Vagina (tissue), 2 donors: ENCODE data around the gene TBC1D26. TPM values are rescaled to one million over a fixed set of nuclear protein-coding genes. Genes with fewer than 3 reads are reported as not detected.

Experiments used
- DNase-seq, 2 donors: peaks; one replicate each; pipeline ENCODE4 v3.0.0-alpha.2; 2017; ENCODE audit errors: extremely low spot score in 2 of 2
- H3K27ac ChIP-seq: fragments of 200-600 bp; sonication (generic); one replicate; pipeline ENCODE4 v1.5.1; 2019
- H3K27me3 ChIP-seq: fragments of 200-600 bp; sonication (generic); one replicate; pipeline ENCODE4 v1.5.1; 2019
- H3K36me3 ChIP-seq, 2 donors: fragments of 200-600 bp; sonication (generic); one replicate each; pipeline ENCODE4 v1.5.1; 2017 to 2019
- H3K4me1 ChIP-seq: fragments of 200-600 bp; sonication (generic); one replicate; pipeline ENCODE4 v1.5.1; 2019
- H3K4me3 ChIP-seq, 2 donors: fragments of 200-600 bp; sonication (generic); 1 replicate in 1 of 2; 2 replicates in 1 of 2; pipeline ENCODE4 v1.5.1; 2016 to 2019
- H3K9me3 ChIP-seq: fragments of 200-600 bp; sonication (generic); one replicate; pipeline ENCODE4 v1.5.1; 2019
- POLR2A ChIP-seq, 2 donors: fragments of 450-650 bp; IDR thresholded peaks; one replicate each; pipeline ENCODE4 v1.6.1; 2017; ENCODE audit warnings: antibody characterized with exemption in 2 of 2, mild to moderate bottlenecking in 2 of 2, moderate library complexity in 2 of 2
- POLR2AphosphoS5 ChIP-seq, 2 donors: sonication (generic); formaldehyde crosslinking; IDR thresholded peaks; one replicate each; pipeline ENCODE4 v1.9.0; 2017; ENCODE audit warnings: antibody characterized with exemption in 2 of 2, mild to moderate bottlenecking in 2 of 2, low read depth in 1 of 2; ENCODE audit not compliant: insufficient read depth in 1 of 2
- intact Hi-C: fragments of 100-400 bp; cut with DNase I; formaldehyde crosslinking; loops from one replicate; pipeline ENCODE4 v1.15.1; 2023
- total RNA-seq: library from RNA; depleted of rRNA; stranded (reverse); fragments of >200 nt; gene quantifications from one replicate; pipeline ENCODE4 v1.2.3, GENCODE V29; 2016
- TF ChIP-seq, protein P1 (sequence below), 3 experiments: fragments of 450-650 bp in 2 of 3; fragments of 200-600 bp in 1 of 3; sonication (generic) in 1 of 3; IDR thresholded peaks; one replicate each; pipeline ENCODE4 v1.5.1; 2017 to 2019; ENCODE audit warnings: antibody characterized with exemption in 3 of 3, mild to moderate bottlenecking in 2 of 3, moderate library complexity in 2 of 3

The TBC1D26 gene
- total RNA-seq, 1 donor from 2014 or later, result 4.2 TPM

DNA sequence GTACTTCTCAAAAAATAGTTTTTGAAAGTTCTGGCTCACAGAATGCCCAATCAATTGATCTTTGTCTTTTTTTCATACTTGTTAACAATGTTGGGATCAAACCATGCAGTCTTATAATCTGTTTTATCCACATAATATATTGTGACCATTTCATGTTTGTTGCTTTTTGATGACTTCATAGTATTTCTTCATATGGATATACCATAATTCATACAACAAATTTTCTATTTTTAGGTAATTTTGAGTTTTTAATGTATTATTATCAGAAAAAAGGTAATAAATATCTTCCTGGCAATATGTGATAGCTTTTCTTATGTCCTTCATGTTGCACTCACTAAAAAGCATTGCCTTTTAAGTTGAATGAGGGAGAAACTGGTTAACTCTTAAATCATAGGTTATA is 44.8 kb downstream of the TBC1D26 start:
- DNase-seq, result no peak
- intact Hi-C loops, result no loop called here
- no peaks in the 10 kb centered on the region for H3K27me3 ChIP-seq
- H3K36me3 ChIP-seq, result no peaks in the 10 kb centered on the region
- no peaks in the 10 kb centered on the region for H3K9me3 ChIP-seq
- no peak overlapping the region for H3K4me3 ChIP-seq
- no peak overlapping the region for H3K27ac ChIP-seq
- TF ChIP-seq, protein P1, sequence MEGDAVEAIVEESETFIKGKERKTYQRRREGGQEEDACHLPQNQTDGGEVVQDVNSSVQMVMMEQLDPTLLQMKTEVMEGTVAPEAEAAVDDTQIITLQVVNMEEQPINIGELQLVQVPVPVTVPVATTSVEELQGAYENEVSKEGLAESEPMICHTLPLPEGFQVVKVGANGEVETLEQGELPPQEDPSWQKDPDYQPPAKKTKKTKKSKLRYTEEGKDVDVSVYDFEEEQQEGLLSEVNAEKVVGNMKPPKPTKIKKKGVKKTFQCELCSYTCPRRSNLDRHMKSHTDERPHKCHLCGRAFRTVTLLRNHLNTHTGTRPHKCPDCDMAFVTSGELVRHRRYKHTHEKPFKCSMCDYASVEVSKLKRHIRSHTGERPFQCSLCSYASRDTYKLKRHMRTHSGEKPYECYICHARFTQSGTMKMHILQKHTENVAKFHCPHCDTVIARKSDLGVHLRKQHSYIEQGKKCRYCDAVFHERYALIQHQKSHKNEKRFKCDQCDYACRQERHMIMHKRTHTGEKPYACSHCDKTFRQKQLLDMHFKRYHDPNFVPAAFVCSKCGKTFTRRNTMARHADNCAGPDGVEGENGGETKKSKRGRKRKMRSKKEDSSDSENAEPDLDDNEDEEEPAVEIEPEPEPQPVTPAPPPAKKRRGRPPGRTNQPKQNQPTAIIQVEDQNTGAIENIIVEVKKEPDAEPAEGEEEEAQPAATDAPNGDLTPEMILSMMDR (IDR thresholded peaks at IDR 0.05), result no peak
- TF ChIP-seq POLR2AphosphoS5 (IDR thresholded peaks at IDR 0.05; ENCODE audit: insufficient read depth in 1 of 2, low read depth in 1 of 2), result no peak
- TF ChIP-seq POLR2A (IDR thresholded peaks at IDR 0.05), result no peak
- no peaks in the 10 kb centered on the region for H3K4me1 ChIP-seq

DNA sequence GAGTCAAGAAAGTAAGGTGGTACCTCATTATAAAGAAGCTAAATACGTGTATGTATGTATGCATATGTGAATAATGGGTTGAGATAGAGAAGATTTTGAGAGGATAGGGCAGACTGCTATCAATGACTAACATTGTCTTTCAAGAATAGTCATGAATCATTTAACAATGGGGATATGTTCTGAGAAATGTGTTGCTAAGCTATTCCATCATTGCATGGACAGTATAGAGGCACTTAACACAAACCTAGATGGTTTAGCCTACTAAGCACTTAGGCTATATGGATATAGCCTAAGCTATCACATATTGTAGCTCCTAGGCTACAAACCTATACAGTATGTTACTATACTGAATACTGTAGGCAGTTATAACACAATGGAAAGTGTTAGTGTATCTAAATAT is 45.2 kb downstream of the TBC1D26 start:
- H3K27ac ChIP-seq, result no peak overlapping the region
- H3K4me3 ChIP-seq, result no peak overlapping the region
- no peak for DNase-seq
- no peaks in the 10 kb centered on the region for H3K27me3 ChIP-seq
- peaks cover under 1% of the 10 kb centered on the region for H3K4me1 ChIP-seq
- TF ChIP-seq, protein P1 (IDR thresholded peaks at IDR 0.05), result no peak
- TF ChIP-seq POLR2A (IDR thresholded peaks at IDR 0.05) (no peak), POLR2AphosphoS5 (IDR thresholded peaks at IDR 0.05; ENCODE audit: insufficient read depth in 1 of 2, low read depth in 1 of 2) (no peak)
- intact Hi-C loops, result no loop called here
- H3K9me3 ChIP-seq, result no peaks in the 10 kb centered on the region
- no peaks in the 10 kb centered on the region for H3K36me3 ChIP-seq

DNA sequence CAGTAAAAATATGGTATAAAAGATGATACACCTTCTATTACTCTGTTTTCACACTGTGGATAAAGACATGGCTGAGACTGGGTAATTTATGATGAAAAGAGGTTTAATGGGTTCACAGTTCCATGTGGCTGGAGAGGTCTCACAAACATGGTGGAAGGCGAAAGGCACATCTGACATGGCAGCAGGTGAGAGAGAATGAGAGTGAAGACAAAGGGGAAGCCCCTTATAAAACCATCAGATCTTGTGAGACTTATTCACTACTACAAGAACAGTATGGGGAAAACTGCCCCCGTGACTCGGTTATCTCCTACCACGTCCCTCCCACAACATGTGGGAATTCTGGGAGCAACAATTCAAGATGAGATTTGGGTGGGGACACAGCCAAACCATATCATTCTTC is 45.6 kb downstream of the TBC1D26 start:
- Histone ChIP-seq H3K4me3 (no peak overlapping the region), H3K9me3 (no peaks in the 10 kb centered on the region), H3K4me1 (peaks cover 4% of the 10 kb centered on the region), H3K36me3 (no peaks in the 10 kb centered on the region), H3K27me3 (no peaks in the 10 kb centered on the region), H3K27ac (no peak overlapping the region)
- TF ChIP-seq POLR2A (IDR thresholded peaks at IDR 0.05) (no peak), POLR2AphosphoS5 (IDR thresholded peaks at IDR 0.05; ENCODE audit: insufficient read depth in 1 of 2, low read depth in 1 of 2) (no peak)
- TF ChIP-seq, protein P1 (IDR thresholded peaks at IDR 0.05), result no peak
- no peak for DNase-seq
- intact Hi-C loops, result no loop called here

DNA sequence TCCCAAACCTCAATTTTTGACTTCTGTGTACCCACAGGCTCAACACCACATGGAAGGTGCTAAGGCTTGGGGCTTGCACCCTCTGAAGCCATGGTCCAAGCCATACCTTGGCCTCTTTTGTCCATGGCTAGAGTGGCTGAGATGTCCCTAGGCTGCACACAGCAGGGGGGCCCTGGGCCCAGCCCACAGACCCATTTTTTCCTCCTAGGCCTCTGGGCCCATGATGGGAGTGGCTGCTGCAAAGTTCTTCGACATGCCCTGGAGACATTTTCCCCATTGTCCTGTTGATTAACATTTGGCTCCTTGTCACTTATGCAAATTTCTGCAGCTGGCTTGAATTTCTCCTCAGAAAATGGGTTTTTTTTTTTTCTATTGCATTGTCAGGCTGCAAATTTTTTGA is 47.0 kb downstream of the TBC1D26 start:
- no peaks in the 10 kb centered on the region for H3K9me3 ChIP-seq
- no peak overlapping the region for H3K27ac ChIP-seq
- no peaks in the 10 kb centered on the region for H3K27me3 ChIP-seq
- intact Hi-C loops, result no loop called here
- peaks cover 4% of the 10 kb centered on the region for H3K4me1 ChIP-seq
- no peak overlapping the region for H3K4me3 ChIP-seq
- no peak for TF ChIP-seq POLR2A (IDR thresholded peaks at IDR 0.05)
- TF ChIP-seq POLR2AphosphoS5 (IDR thresholded peaks at IDR 0.05; ENCODE audit: insufficient read depth in 1 of 2, low read depth in 1 of 2), result no peak
- TF ChIP-seq, protein P1 (IDR thresholded peaks at IDR 0.05), result no peak
- no peaks in the 10 kb centered on the region for H3K36me3 ChIP-seq
- no peak for DNase-seq

DNA sequence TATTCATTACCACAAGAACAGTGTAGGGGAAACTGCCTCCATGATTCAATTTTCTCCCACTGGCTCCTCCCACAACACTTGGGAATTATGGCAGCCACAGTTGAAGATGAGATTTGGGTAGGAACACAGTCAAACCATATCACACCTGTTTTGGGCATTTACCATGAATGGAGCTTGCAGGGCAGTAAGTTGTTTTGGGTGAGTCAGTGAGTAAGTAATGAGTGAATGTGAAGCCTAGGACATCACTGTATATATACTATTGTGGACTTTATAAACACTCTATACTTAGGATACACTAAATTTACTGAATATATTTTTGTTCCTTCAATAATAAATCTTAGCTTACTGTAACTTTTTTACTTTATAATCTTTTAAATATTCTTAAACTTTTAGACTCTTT is 48.1 kb downstream of the TBC1D26 start:
- TF ChIP-seq POLR2AphosphoS5 (IDR thresholded peaks at IDR 0.05; ENCODE audit: insufficient read depth in 1 of 2, low read depth in 1 of 2) (no peak), POLR2A (IDR thresholded peaks at IDR 0.05) (no peak)
- TF ChIP-seq, protein P1 (IDR thresholded peaks at IDR 0.05), result no peak
- no peak for DNase-seq
- Histone ChIP-seq H3K4me3 (no peak overlapping the region), H3K36me3 (no peaks in the 10 kb centered on the region), H3K9me3 (no peaks in the 10 kb centered on the region), H3K4me1 (peaks cover 4% of the 10 kb centered on the region), H3K27ac (no peak overlapping the region), H3K27me3 (no peaks in the 10 kb centered on the region)
- intact Hi-C loops, result no loop called here
